ENCODE data around the gene PAPPA. TPM values are rescaled to one million over a fixed set of nuclear protein-coding genes. Genes with fewer than 3 reads are reported as not detected.

Gene PAPPA
- total and polyA plus RNA-seq, 2 of the 8 experiments (the other 6 are each of a cell fraction or from before 2014, with no cell fraction given) = 0.18 to 0.63 TPM

DNA sequence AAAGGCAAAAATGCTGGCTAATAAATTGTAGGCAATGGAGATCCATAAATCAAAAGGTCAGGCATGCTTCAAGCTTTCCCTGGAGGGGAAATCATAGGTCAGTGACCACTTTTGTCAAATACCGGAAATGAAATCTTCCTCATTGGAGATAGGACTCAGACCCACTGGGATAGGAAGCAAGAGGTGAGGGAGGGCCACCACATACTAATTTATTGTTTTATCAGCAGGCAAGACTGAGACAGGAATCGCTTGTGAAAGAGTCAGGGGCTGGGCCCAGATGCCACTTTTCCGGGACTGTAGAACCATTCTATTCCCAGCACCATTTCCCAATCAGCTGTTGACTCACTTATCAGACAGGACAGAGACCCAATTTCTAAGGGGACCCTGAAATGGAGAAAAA lies 277.3 kb downstream of the PAPPA start:
- Histone ChIP-seq H2BK5ac (ENCODE audit: low read depth, low read length) (no peak overlapping the region), H4K91ac (replicated peaks; ENCODE audit: insufficient read length, low read length) (no peak overlapping the region), H3K27ac (ENCODE audit: low read depth, low read length) (no peak overlapping the region), H4K8ac (ENCODE audit: extremely low read depth, insufficient read depth, low read length) (no peak overlapping the region), H3K4me2 (ENCODE audit: insufficient read depth in 1 of 2, low read depth in 2 of 2, low read length in 2 of 2) (no peak overlapping the region), H2AK5ac (ENCODE audit: low read depth, low read length) (no peak overlapping the region), H2AFZ (ENCODE audit: low read length) (no peak overlapping the region), H3K14ac (ENCODE audit: insufficient read length) (no peak overlapping the region), H3K23ac (ENCODE audit: insufficient read length) (no peak overlapping the region), H3K18ac (ENCODE audit: extremely low read depth, low read length) (no peak overlapping the region), H4K20me1 (replicated peaks in 1 of 2; ENCODE audit: control insufficient read depth in 1 of 2, insufficient read depth in 2 of 2, low read length in 2 of 2) (no peaks in the 10 kb centered on the region), H3K9ac (replicated peaks in 1 of 4; ENCODE audit: extremely low read depth in 1 of 4, low read depth in 3 of 4, low read length in 3 of 4) (no peak overlapping the region), H2BK120ac (replicated peaks; ENCODE audit: low read depth, low read length) (no peak overlapping the region), H3K23me2 (ENCODE audit: low read depth, low read length) (no peaks in the 10 kb centered on the region), H3K9me3 (ENCODE audit: insufficient read depth in 2 of 2, low read depth in 1 of 2, low read length in 1 of 2) (no peaks in the 10 kb centered on the region), H3K79me1 (ENCODE audit: low read depth, low read length) (no peaks in the 10 kb centered on the region), H2BK15ac (ENCODE audit: low read length) (no peak overlapping the region), H3K56ac (replicated peaks; ENCODE audit: insufficient read length, low read depth, low read length) (no peak overlapping the region), H3K4ac (replicated peaks; ENCODE audit: insufficient read length, low read depth, low read length) (no peak overlapping the region), H3K36me3 (ENCODE audit: control insufficient read depth in 2 of 4, insufficient read depth in 4 of 4, low read length in 3 of 4) (no peaks in the 10 kb centered on the region), H4K5ac (ENCODE audit: insufficient read length, low read depth, low read length) (no peak overlapping the region), H3K4me1 (replicated peaks in 1 of 4; ENCODE audit: control insufficient read depth in 3 of 4, insufficient read depth in 4 of 4, low read length in 3 of 4) (no peaks in the 10 kb centered on the region), H3K4me3 (ENCODE audit: extremely low read depth in 1 of 4, insufficient read depth in 2 of 4, low read depth in 3 of 4, low read length in 4 of 4) (no peak overlapping the region), H2BK20ac (ENCODE audit: low read length) (no peak overlapping the region), H3K79me2 (ENCODE audit: control insufficient read depth in 1 of 2, insufficient read depth in 2 of 2, low read length in 2 of 2) (no peaks in the 10 kb centered on the region), H2BK12ac (ENCODE audit: low read depth, low read length) (no peak overlapping the region), H3K27me3 (replicated peaks in 1 of 4; ENCODE audit: control insufficient read depth in 3 of 4, extremely low read depth in 1 of 4, insufficient read depth in 3 of 4, low read length in 3 of 4) (no peaks in the 10 kb centered on the region)
- DNase-seq (ENCODE audit: low read depth in 1 of 2, low spot score in 2 of 2) = no peak
- TF ChIP-seq FOSL1 (IDR thresholded peaks at IDR 0.05; ENCODE audit: insufficient read depth, low read depth, low read length) (no peak), POU5F1 (IDR thresholded peaks at IDR 0.05; ENCODE audit: low read depth, low read length) (no peak), SIN3A (conservative IDR thresholded peaks at IDR 0.05 in 1 of 2, IDR thresholded peaks at IDR 0.05 in 1 of 2; ENCODE audit: low read depth in 1 of 2, low read length in 2 of 2) (no peak), KDM5A (IDR thresholded peaks at IDR 0.05; ENCODE audit: low read length) (no peak), ASH2L (IDR thresholded peaks at IDR 0.05; ENCODE audit: low read length) (no peak), CBX5 (IDR thresholded peaks at IDR 0.05; ENCODE audit: low read depth, low read length) (no peak)
- ChIA-PET CTCF (ENCODE audit: partially characterized antibody) (interaction anchor here (0.6 to 1.2 kb wide), 2 partner anchors 64 to 231 kb away, joined by 3 read pairs; no protein-coding TSS in a partner anchor), POLR2A (ENCODE audit: partially characterized antibody) (no interaction called here)
- FAIRE-seq = no peak
- WGBS, 2 experiments (ENCODE audit: extremely low coverage in 1 of 2, insufficient coverage in 1 of 2, insufficient read length in 1 of 2, insufficient replicate concordance in 2 of 2, low coverage in 1 of 2, low lambda C conversion rate in 2 of 2, missing lambda C conversion rate in 1 of 2) = 93% methylated on average over 3 of the region's 3 CpGs; no CpG with 5 or more reads in 1 of the 2 experiments

All from H1 (cell line).